ENCODE measurements around the gene SEC22B.
"Not testable (repeated sequence)": the region's sequence is repeated elsewhere in the genome, so short reads cannot be mapped to it uniquely, and the experiment has no call there.

The SEC22B gene

DNA sequence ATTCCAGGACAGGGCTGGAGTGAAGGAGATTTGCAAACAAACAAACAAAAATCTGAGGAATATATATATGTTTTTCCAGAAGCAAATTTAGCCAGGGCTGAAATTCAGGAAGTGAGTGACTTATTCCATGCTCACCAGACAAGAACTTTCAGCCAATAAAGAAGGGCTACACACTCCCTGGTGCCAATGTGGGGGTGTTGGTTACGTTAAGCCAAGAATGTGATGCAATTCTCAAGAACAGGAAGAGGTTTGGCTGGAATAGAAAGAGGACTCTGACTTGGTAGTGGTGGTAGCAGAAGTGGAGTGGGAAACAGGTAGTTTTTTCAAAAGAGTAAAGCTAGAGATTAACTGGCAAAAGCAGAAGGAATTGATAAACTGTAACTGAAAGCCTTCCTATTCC lies 31.7 kb downstream of the SEC22B start:
- not testable (repeated sequence) for DNase-seq (ENCODE audit: low read depth)

- DNase-seq (ENCODE audit: low read depth), result not testable (repeated sequence)
These were observed 32.2 kb downstream of the SEC22B start for GRCh38 chr1:120144169-120144568.

DNA sequence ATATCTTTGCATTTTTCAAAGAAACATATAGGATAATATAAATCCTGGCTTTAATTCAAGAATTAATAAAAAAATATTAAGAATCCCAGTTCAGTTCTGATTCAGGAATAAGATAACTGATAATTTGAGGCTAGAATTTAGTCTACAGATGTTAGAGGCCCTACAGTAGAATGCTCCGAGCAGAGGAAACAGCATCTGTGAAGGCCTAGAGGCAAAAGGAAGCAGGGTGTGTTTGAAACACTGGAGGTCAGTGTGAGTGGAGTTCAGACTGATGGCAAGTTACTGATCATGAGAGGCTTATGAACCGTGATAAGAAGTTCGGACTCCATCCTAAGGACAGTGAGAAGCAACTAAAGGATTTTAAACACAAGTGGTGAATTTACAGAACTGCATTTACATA lies 33.0 kb downstream of the SEC22B start:
- DNase-seq (ENCODE audit: low read depth), result not testable (repeated sequence)

- DNase-seq (ENCODE audit: low read depth), result peak; percentile 34
These were observed 33.6 kb downstream of the SEC22B start for GRCh38 chr1:120142512-120143263.

DNA sequence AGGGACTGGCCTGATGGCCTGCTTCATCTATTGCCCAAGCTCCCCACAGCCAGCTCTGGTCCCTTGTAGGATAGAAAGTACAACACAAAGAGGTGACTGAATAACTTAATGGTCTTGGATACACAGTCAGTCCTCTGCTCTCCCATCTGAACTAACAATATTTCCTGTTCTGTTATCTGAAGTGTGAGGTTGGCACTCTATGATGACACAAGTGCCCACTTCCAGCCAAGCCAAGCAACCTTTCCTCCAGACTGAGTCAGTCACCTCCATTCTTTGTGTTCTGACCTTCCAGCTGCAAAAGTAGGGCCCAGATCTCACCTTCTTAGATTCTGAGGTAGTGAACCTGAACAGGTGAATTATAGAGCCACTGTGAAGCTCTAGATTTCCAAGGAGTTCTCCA lies 34.5 kb downstream of the SEC22B start:
- not testable (repeated sequence) for DNase-seq (ENCODE audit: low read depth)

DNA sequence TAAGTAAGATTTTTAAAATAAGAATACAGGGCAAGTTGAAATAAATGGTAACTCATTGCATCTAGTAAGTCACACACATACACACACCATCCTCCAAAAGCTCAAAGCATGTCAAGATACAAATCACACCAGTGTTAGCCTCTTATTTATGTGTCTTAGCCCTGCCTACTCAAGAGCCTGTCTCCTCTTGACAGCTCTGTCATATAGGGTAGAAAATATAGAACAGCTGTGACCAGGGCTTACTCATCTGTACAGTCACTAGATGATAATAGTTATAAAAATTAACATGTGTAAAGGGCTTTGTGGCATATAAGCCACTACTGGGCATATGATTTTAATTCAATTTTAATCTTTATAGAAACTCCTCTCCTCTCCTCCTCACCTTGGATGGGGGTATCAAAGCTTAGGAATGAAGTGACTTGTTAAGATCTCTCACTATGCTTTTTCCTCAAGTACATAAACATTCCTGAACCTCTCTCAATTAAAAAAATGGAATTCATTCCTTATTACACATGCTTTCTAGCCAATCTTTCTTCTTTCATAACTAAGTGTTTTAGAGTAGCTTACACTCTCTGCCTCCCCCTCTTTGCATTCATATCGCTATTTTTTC lies 35.6 kb downstream of the SEC22B start:
- DNase-seq (ENCODE audit: low read depth), result not testable (repeated sequence)

DNA sequence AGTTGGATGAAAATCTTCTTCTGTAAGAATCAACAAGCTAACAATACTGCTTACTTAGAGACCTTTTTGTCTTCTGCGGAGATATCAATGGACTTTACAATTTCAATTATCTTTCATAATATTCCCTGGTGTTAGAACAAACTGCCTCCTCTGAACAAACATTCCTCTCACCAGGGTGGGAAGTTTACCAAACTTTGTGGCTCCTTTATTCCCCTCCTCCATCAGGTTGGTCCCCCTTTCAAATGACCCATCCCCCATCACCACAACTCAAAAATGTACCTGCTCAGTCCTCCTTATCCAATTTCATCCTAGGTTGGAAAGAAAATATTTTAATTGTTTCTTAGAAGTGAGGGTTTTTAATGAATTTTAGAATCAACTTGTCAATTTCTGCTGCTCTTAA lies 40.2 kb downstream of the SEC22B start:
- not testable (repeated sequence) for DNase-seq (ENCODE audit: low read depth)

DNA sequence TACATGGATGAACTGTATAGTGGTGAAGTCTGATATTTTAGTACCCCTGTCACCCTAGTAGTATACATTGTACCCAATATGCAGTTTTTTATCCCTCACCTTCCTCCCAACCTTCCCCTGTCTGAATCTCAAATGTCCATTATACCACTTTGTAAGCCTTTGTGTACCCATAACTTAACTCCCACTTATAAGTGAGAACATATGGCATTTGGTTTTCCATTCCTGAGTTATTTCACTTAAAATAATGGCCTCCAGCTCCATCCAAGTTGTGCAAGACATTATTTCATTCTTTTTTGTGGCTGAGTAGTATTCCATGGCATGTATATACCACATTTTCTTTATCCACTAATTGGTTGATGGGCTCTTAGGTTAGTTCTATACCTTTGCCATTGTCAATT lies 42.4 kb downstream of the SEC22B start:
- DNase-seq (ENCODE audit: low read depth), result not testable (repeated sequence)

GRCh38 chr1:120133228-120133927 lies 42.9 kb downstream of the SEC22B start:
- no peak for DNase-seq (ENCODE audit: low read depth)

DNA sequence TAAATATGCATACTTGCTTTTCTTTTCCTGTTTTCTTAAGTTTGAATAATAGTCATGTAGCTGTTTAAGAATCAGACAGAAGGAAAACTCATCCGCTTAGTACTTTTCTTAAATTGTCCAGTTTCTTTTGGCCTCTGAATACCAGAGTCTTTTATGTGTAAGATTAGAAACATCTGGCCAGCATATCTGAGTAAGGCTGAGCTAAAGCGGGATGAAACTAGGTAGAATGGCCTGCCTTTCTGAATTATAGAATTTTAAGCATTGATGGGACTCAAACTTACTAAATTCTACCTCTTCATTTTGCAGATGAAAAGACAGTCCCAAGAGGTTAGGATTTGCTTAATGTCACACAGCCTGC lies 43.9 kb downstream of the SEC22B start:
- not testable (repeated sequence) for DNase-seq (ENCODE audit: low read depth)

DNA sequence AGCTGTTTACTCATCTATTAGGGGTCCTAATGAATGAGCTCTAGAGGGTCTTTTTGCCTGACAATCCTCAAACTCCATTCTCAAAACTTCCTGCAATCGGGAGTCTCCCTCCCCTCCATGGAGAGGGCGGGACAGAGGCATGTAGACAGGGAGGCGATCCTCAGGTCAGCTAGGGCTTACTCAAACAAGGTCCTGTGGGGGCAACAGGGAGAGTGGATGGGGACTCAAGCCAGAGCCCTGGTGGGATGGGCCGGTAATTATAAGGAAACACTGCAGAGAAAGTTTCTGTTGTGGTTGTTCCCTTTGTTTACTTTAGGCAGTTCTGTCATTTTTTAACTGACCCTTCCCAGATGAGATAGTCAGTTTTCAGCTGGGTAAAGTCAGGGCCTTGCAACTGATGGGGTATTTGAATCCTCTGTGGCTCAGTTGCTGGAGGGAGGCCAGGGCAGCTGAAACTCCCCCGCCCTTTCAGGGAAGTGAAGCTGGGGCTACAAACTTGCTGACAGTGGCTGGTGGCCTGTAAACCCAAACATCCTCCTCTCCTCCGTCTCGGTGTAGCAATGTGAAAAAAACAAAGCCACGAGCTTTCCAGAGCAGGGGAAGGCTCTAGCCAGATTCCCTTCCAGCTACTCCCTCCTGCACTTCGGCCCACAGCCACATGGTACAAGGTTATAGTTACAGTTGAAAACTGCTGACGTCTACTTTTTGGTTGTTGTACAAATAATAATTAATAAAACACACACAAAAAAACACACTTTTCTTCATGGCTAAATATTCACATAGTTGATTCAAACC lies 44.5 kb downstream of the SEC22B start:
- not testable (repeated sequence) for DNase-seq (ENCODE audit: low read depth)

- not testable (repeated sequence) for DNase-seq (ENCODE audit: low read depth)
These were observed 48.4 kb downstream of the SEC22B start for GRCh38 chr1:120127921-120128320.

DNA sequence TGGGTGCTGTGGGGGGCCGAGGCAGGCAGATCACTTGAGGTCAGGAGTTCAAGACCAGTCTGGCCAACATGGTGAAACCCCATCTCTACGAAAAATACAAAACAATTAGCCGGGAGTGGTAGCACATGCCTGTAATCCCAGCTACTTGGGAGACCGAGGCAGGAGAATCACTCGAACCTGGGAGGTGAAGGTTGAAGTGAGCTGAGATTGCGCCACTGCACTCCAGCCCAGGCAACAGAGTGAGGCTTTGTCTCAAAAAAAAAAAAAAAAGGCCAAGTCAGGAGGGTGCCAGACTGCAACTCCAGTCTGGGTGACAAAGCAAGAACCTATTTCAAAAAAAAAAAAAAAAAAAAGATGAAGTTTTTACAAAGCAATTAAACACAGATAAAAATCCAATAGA lies 50.1 kb downstream of the SEC22B start:
- DNase-seq (ENCODE audit: low read depth), result not testable (repeated sequence)

GRCh38 chr1:120124628-120125027 lies 51.7 kb downstream of the SEC22B start:
- not testable (repeated sequence) for DNase-seq (ENCODE audit: low read depth)

DNA sequence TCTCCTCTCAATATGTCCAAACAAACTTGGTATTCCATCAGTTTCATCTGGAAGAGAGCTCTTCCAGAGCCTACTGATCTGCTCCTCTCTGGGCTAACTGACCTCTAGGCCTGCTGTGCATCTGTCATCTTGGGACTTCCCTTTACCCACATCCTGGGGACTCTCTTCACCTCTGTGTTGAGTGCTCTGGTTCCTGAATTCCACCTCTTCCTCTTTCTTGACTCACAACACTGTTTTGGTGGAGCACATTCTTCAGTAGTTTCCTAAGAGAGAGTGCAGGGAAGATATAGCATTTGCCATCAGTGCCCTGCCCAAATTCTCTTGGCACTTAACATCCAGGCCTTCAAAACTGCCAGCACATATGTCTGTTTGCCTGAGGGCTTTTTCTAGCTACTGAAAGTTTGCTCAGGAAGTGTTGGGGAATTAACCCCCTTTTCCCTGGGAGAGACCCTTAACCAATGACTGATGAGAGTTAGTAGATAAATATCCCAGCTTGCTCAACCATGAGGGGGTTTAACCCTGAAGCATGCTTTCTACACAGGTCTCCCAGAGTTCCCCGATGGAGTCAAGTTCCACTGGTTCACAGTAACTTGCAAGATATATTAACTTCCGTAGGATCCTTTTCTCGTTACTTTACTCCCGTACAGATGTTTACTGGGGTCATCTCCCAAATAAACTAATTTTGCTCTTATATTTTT lies 52.4 kb downstream of the SEC22B start:
- not testable (repeated sequence) for DNase-seq (ENCODE audit: low read depth)

DNA sequence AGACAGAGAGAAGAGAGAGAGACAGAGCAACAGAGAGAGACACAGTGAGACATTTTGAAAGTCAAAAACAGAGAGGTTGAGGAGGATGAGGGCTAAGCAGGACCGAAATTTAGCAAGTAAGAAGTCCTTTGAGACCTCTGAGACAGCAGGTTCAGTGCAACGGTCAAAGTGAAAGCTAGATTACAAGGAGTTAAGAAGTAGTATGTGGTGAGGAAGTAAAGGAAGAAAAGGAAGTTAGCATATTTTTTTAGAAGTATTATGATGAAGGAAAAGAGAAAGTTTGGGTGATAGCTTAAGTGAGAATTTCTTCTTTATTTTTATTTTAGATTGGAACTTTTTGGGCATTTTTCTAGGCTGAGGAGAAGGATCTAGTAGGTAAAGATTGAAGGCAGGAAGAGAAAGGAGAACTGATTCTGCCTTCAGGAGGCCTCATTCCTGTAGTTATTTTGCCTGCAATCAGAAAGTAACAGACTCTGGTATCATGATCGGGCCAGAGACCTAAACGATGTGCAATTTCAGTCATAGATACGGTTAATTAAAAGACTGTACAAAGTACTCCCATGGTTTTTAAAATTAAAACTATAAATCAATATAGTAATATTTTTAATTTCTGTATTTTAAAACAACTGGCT lies 53.9 kb downstream of the SEC22B start:
- DNase-seq (ENCODE audit: low read depth), result not testable (repeated sequence)

GRCh38 chr1:120121830-120122229 lies 54.5 kb downstream of the SEC22B start:
- DNase-seq (ENCODE audit: low read depth), result not testable (repeated sequence)

- DNase-seq (ENCODE audit: low read depth), result not testable (repeated sequence)
These were observed 55.8 kb downstream of the SEC22B start for GRCh38 chr1:120120525-120120924.

DNA sequence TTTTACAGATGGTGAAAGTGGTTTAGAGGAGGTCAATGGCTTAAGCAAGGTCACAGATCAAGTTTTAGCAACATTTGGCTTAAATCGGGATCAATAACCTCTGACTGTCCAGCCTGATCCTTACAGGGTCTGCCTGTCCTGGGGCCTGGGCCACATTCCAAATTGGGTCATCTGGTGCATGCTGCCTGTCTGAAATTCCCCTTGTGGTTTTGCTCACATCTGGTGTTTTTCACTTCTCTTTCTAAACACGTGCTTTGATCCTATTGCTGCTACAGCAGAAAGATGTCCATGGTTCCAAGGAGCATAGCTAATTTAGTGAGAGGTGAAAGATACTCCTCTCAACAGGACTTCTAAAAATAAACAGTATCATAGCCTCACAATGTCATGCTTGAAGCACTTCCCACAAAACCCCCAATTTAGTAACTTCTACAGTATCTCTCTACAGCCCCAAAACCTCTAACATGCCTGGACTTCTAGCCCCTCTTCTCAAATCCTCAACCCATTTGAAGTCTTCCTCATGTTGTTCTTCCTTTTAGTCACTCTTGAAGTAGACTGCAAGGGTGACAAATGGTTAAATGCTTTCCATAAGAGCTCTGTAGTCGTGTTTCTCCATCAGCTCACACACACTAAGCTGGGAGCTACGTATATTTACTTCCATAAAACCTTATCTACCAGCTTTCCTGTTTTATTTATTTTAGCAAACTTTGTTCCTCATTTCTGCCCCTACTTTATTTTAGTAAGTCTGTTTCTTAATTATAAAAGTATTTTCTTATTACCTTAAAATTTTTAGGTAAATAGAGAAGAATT lies 58.7 kb downstream of the SEC22B start:
- DNase-seq (ENCODE audit: low read depth), result not testable (repeated sequence)

- not testable (repeated sequence) for DNase-seq (ENCODE audit: low read depth)
These were observed 60.2 kb downstream of the SEC22B start for GRCh38 chr1:120116094-120116493.

Data from stimulated activated CD8-positive, alpha-beta memory T cell treated with anti-CD3 and anti-CD28 coated beads, Interleukin-12 subunit alpha, Interleukin-12 subunit beta, amount 100 ng/mL, for 4 hours (primary cell).